Spinal cord (tissue), 10 donors: ENCODE results near the gene ZIC2. TPM values are rescaled to one million over a fixed set of nuclear protein-coding genes. Genes with fewer than 3 reads are reported as not detected.

Experiments used
- DNase-seq, 6 donors: peaks; one replicate each; pipeline versions ENCODE4 v3.0.0 to v3.0.0-alpha.2; 2013 to 2015; ENCODE audit warnings: low spot score in 6 of 6, low read depth in 4 of 6
- H3K27ac ChIP-seq: one replicate; pipeline ENCODE4 v1.5.1; 2013; ENCODE audit warnings: low read depth, low read length, control low read depth
- H3K27me3 ChIP-seq: one replicate; pipeline ENCODE4 v1.6.1; 2013; ENCODE audit warnings: low read length; ENCODE audit not compliant: control insufficient read depth, insufficient read depth
- H3K36me3 ChIP-seq: one replicate; pipeline ENCODE4 v1.6.1; 2013; ENCODE audit warnings: low read length; ENCODE audit not compliant: control insufficient read depth, insufficient read depth
- H3K4me1 ChIP-seq: one replicate; pipeline ENCODE4 v1.6.1; 2013; ENCODE audit warnings: low read length; ENCODE audit not compliant: control insufficient read depth, insufficient read depth
- H3K4me3 ChIP-seq: one replicate; pipeline ENCODE4 v1.5.1; 2013; ENCODE audit warnings: low read depth, low read length, control low read depth
- H3K9me3 ChIP-seq: one replicate; pipeline ENCODE4 v1.6.1; 2013; ENCODE audit warnings: low read length; ENCODE audit not compliant: control insufficient read depth, insufficient read depth
- WGBS: methylation state at CpG from one replicate; pipeline ENCODE4 v1.1.5; 2013; ENCODE audit warnings: missing lambda C conversion rate; ENCODE audit not compliant: insufficient coverage; 5-methylcytosine and 5-hydroxymethylcytosine counted together
- polyA plus RNA-seq, 2 donors: library from polyadenylated mRNA; unstranded; fragments of 120-200 nt; gene quantifications; one replicate each; pipeline ENCODE4 v1.2.1, GENCODE V29; 2013; ENCODE audit not compliant: insufficient read length in 2 of 2
- total RNA-seq, 2 donors: library from RNA; depleted of rRNA in 1 of 2; stranded (reverse); fragments of 120-200 nt in 1 of 2; fragments of >200 nt in 1 of 2; gene quantifications; one replicate each; pipeline versions ENCODE4 v1.2.3 to v1.2.4, GENCODE V29; 2013 to 2014
- donor health status: healthy.

Gene ZIC2
- total and polyA plus RNA-seq, 4 donors = 23.2 to 102 (median 54.2) TPM

GRCh38 chr13:99978799-99979452 is 2.7 kb upstream of the ZIC2 start:
- Histone ChIP-seq H3K4me3 (peak overlapping the region; percentile 50), H3K9me3 (no peaks in the 10 kb centered on the region), H3K27ac (peak overlapping the region; percentile 74), H3K27me3 (peaks cover 86% of the 10 kb centered on the region), H3K4me1 (peaks cover 38% of the 10 kb centered on the region), H3K36me3 (no peaks in the 10 kb centered on the region)
- WGBS = 5% methylated on average over 6 of the region's 18 CpGs
- peak in 2 of 6 donors; percentile 49 to 67 for DNase-seq

GRCh38 chr13:99979453-99980200 is 2.0 kb upstream of the ZIC2 start:
- Histone ChIP-seq H3K36me3 (peaks cover 1% of the 10 kb centered on the region), H3K4me1 (peaks cover 37% of the 10 kb centered on the region), H3K27me3 (peaks cover 86% of the 10 kb centered on the region), H3K4me3 (peak overlapping the region; percentile 50), H3K27ac (peak overlapping the region; percentile 74), H3K9me3 (no peaks in the 10 kb centered on the region)
- WGBS = 2% methylated on average over 59 of the region's 59 CpGs
- peak in 2 of 6 donors; percentile 34 to 62 for DNase-seq

GRCh38 chr13:99980201-99980823 is 1.3 kb upstream of the ZIC2 start:
- Histone ChIP-seq H3K27me3 (peaks cover 86% of the 10 kb centered on the region), H3K27ac (peak overlapping the region; percentile 74), H3K9me3 (no peaks in the 10 kb centered on the region), H3K36me3 (peaks cover 7% of the 10 kb centered on the region), H3K4me1 (peaks cover 37% of the 10 kb centered on the region), H3K4me3 (peak overlapping the region; percentile 50)
- under 1% methylated on average over 52 of the region's 76 CpGs for WGBS
- DNase-seq = peak in 2 of 6 donors; percentile 82 to 92

GRCh38 chr13:99980824-99981734 is 505 bp upstream of the ZIC2 start:
- H3K27me3 ChIP-seq = peaks cover 85% of the 10 kb centered on the region
- peak overlapping the region; percentile 39 for H3K4me3 ChIP-seq
- peaks cover 7% of the 10 kb centered on the region for H3K36me3 ChIP-seq
- H3K4me1 ChIP-seq = peaks cover 34% of the 10 kb centered on the region
- DNase-seq = peak in 2 of 6 donors; percentile 83 to 90
- peak overlapping the region; percentile 73 for H3K27ac ChIP-seq
- WGBS = under 1% methylated on average over 73 of the region's 110 CpGs
- H3K9me3 ChIP-seq = no peaks in the 10 kb centered on the region

GRCh38 chr13:99982036-99982730 is 599 bp downstream of the ZIC2 start:
- under 1% methylated on average over 98 of the region's 98 CpGs for WGBS
- Histone ChIP-seq H3K27me3 (peaks cover 85% of the 10 kb centered on the region), H3K36me3 (peaks cover 7% of the 10 kb centered on the region), H3K9me3 (no peaks in the 10 kb centered on the region), H3K4me3 (peak overlapping the region; percentile 49), H3K4me1 (peaks cover 34% of the 10 kb centered on the region), H3K27ac (peak overlapping the region; percentile 84)
- peak in 3 of 6 donors; percentile 3 to 69 (median 63) for DNase-seq

- H3K36me3 ChIP-seq = peaks cover 10% of the 10 kb centered on the region
- WGBS = 3% methylated on average over 45 of the region's 48 CpGs
- DNase-seq = peak in 2 of 6 donors; percentile 35 to 67
- H3K9me3 ChIP-seq = no peaks in the 10 kb centered on the region
- peaks cover 38% of the 10 kb centered on the region for H3K4me1 ChIP-seq
- H3K27me3 ChIP-seq = peaks cover 85% of the 10 kb centered on the region
- peak overlapping the region; percentile 84 for H3K27ac ChIP-seq
- peak overlapping the region; percentile 49 for H3K4me3 ChIP-seq
Measured at GRCh38 chr13:99982731-99983498, 1.3 kb downstream of the ZIC2 start.

GRCh38 chr13:99983499-99984401 is 2.2 kb downstream of the ZIC2 start:
- 4% methylated on average over 35 of the region's 42 CpGs for WGBS
- no peaks in the 10 kb centered on the region for H3K9me3 ChIP-seq
- peak overlapping the region; percentile 49 for H3K4me3 ChIP-seq
- peaks cover 85% of the 10 kb centered on the region for H3K27me3 ChIP-seq
- peaks cover 38% of the 10 kb centered on the region for H3K4me1 ChIP-seq
- H3K27ac ChIP-seq = peak overlapping the region; percentile 84
- DNase-seq = peak in 2 of 6 donors; percentile 63 to 82
- H3K36me3 ChIP-seq = peaks cover 10% of the 10 kb centered on the region
